Gastrocnemius medialis (tissue), 4 donors: Measurements from ENCODE around the gene ZCCHC14. TPM values are rescaled to one million over a fixed set of nuclear protein-coding genes. Genes with fewer than 3 reads are reported as not detected.
A peak's percentile ranks its signal among the peaks of the same experiment; 100 is the strongest.
"Not testable (repeated sequence)": the region's sequence is repeated elsewhere in the genome, so short reads cannot be mapped to it uniquely, and the experiment has no call there.

Experiments used
- ATAC-seq, 2 donors: fragments of 150-250 bp; one replicate each; pipeline ENCODE4 v1.9.1; 2016
- DNase-seq, 2 donors: peaks; one replicate each; pipeline ENCODE4 v3.0.0-alpha.2; 2019
- H3K27ac ChIP-seq, 4 donors: fragments of 200-600 bp; sonication (generic); 1 replicate in 1 of 4; 2 replicates in 3 of 4; pipeline ENCODE4 v1.5.1; 2016 to 2018; ENCODE audit warnings: mild to moderate bottlenecking in 2 of 4, moderate library complexity in 1 of 4
- H3K27me3 ChIP-seq, 3 donors: fragments of 200-600 bp; sonication (generic) in 2 of 3; 1 replicate in 1 of 3; 2 replicates in 2 of 3; pipeline versions ENCODE4 v1.5.1 to v1.6.0; 2016 to 2019; ENCODE audit warnings: mild to moderate bottlenecking in 1 of 3, moderate library complexity in 1 of 3
- H3K36me3 ChIP-seq, 2 donors: fragments of 200-600 bp; sonication (generic) in 1 of 2; one replicate each; pipeline ENCODE4 v1.5.1; 2017 to 2018
- H3K4me1 ChIP-seq, 2 donors: fragments of 200-600 bp; sonication (generic) in 1 of 2; one replicate each; pipeline ENCODE4 v1.5.1; 2016 to 2017; ENCODE audit warnings: mild to moderate bottlenecking in 2 of 2
- H3K4me3 ChIP-seq, 4 donors: fragments of 200-600 bp; sonication (generic) in 3 of 4; 1 replicate in 1 of 4; 2 replicates in 3 of 4; pipeline ENCODE4 v1.5.1; 2016 to 2019; ENCODE audit warnings: mild to moderate bottlenecking in 2 of 4
- H3K9me3 ChIP-seq, 3 donors: fragments of 200-600 bp; sonication (generic) in 2 of 3; 1 replicate in 1 of 3; 2 replicates in 2 of 3; pipeline ENCODE4 v1.5.1; 2016 to 2019
- POLR2A ChIP-seq, 2 donors: fragments of 450-650 bp; IDR thresholded peaks; one replicate each; pipeline ENCODE4 v1.6.1; 2017; ENCODE audit warnings: antibody characterized with exemption in 2 of 2, mild to moderate bottlenecking in 2 of 2, moderate library complexity in 2 of 2
- in situ Hi-C, 4 donors: fragments of 200-750 bp; cut with MboI; loops; one replicate each; pipeline versions ENCODE4 v1.15.0 to v1.8.0; 2017; ENCODE audit warnings: low sequenced_read_pairs in 4 of 4
- intact Hi-C: fragments of 100-400 bp; cut with DNase I; formaldehyde crosslinking; loops from one replicate; pipeline ENCODE4 v1.15.1; 2023; ENCODE audit warnings: low total_unique reads
- total RNA-seq, 4 donors: library from RNA; depleted of rRNA; stranded (reverse); fragments of >200 nt; gene quantifications; one replicate each; pipeline versions ENCODE4 v1.1.0 to v1.2.3, GENCODE V29; 2016
- TF ChIP-seq, protein P1 (sequence below), 5 experiments: fragments of 450-650 bp in 3 of 5; fragments of 200-600 bp in 2 of 5; sonication (generic) in 2 of 5; IDR thresholded peaks in 4 of 5; conservative IDR thresholded peaks in 1 of 5; 1 replicate in 4 of 5; 2 replicates in 1 of 5; pipeline ENCODE4 v1.5.1; 2016 to 2019; ENCODE audit warnings: antibody characterized with exemption in 5 of 5, mild to moderate bottlenecking in 3 of 5, moderate library complexity in 3 of 5

Gene ZCCHC14
- total RNA-seq, 4 donors from 2014 or later = 8.9 to 10.7 (median 9.3) TPM

DNA sequence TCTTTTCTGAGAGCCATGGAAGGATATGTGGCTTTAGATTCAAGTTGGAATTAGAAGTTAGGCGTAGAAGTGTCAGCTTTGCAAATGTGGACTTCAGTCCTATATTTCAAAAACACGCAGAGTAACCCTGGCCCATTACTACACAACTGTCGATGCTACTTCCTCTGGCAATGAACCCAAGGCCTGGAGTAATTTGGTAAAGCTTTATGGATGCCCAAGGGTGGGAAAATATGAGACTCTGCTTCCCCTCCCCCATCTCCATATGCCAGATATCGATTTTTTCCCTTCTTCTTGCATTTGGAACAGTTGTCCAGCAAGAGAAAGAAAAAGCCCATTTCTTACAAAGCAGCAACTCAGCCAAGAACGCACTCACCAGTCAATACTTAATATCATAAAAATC, 103.6 kb downstream of the ZCCHC14 start:
- TF ChIP-seq POLR2A (IDR thresholded peaks at IDR 0.05) = no peak
- TF ChIP-seq, protein P1, sequence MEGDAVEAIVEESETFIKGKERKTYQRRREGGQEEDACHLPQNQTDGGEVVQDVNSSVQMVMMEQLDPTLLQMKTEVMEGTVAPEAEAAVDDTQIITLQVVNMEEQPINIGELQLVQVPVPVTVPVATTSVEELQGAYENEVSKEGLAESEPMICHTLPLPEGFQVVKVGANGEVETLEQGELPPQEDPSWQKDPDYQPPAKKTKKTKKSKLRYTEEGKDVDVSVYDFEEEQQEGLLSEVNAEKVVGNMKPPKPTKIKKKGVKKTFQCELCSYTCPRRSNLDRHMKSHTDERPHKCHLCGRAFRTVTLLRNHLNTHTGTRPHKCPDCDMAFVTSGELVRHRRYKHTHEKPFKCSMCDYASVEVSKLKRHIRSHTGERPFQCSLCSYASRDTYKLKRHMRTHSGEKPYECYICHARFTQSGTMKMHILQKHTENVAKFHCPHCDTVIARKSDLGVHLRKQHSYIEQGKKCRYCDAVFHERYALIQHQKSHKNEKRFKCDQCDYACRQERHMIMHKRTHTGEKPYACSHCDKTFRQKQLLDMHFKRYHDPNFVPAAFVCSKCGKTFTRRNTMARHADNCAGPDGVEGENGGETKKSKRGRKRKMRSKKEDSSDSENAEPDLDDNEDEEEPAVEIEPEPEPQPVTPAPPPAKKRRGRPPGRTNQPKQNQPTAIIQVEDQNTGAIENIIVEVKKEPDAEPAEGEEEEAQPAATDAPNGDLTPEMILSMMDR (IDR thresholded peaks at IDR 0.05 in 4 of 5, conservative IDR thresholded peaks at IDR 0.05 in 1 of 5) = no peak
- peaks cover 37 to 39% of the 10 kb centered on the region in 2 donors for H3K4me1 ChIP-seq

DNA sequence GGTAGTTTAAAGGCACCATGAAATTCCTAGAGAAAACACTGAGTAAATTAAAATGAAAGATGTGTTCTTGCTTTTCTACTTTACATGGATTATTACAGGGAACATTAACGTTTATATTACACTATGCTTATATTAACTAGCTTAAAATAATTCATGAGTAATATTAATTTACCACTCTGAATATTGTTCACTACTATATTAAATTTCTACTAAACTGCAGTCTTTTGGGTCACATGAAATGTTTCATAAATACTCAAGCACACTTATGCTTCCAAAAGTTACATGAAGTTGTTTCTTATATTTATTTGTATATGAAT, 104.0 kb downstream of the ZCCHC14 start:
- Histone ChIP-seq H3K9me3 (no peaks in the 10 kb centered on the region), H3K36me3 (no peaks in the 10 kb centered on the region), H3K27me3 (no peaks in the 10 kb centered on the region), H3K27ac (peak overlapping the region; percentile 93 to 99 (median 98)), H3K4me3 (peak overlapping the region in 1 of 4 donors; percentile 32), H3K4me1 (peaks cover 32 to 34% of the 10 kb centered on the region in 2 donors)
- no peak for ATAC-seq
- no peak for DNase-seq
- in situ Hi-C loops (loop anchor here in 2 of 4 donors (25.0 kb wide), 2 partner anchors 374 to 826 kb away; partner anchors contain the start of genes FOXC2 (in 1 of the 2), KLHDC4 (in 1 of the 2) and MTHFSD (in 1 of the 2)), intact Hi-C loops (loop anchor here (10.0 kb wide), 1 partner anchor 724 kb away; no protein-coding TSS in a partner anchor)
- TF ChIP-seq, protein P1 (IDR thresholded peaks at IDR 0.05 in 4 of 5, conservative IDR thresholded peaks at IDR 0.05 in 1 of 5) = no peak
- no peak for TF ChIP-seq POLR2A (IDR thresholded peaks at IDR 0.05)

More for the DNA sequence above, 103.6 kb downstream of the ZCCHC14 start:
- ATAC-seq (no peak), DNase-seq (no peak)
- Histone ChIP-seq H3K27ac (peak overlapping the region; percentile 93 to 99 (median 98)), H3K9me3 (no peaks in the 10 kb centered on the region), H3K36me3 (no peaks in the 10 kb centered on the region), H3K4me3 (no peak overlapping the region), H3K27me3 (no peaks in the 10 kb centered on the region)
- intact Hi-C loops = loop anchor here (10.0 kb wide), 1 partner anchor 724 kb away; no protein-coding TSS in a partner anchor
- in situ Hi-C loops = loop anchor here in 2 of 4 donors (25.0 kb wide), 2 partner anchors 373 to 827 kb away; partner anchors contain the start of genes FOXC2 (in 1 of the 2), KLHDC4 (in 1 of the 2) and MTHFSD (in 1 of the 2)

DNA sequence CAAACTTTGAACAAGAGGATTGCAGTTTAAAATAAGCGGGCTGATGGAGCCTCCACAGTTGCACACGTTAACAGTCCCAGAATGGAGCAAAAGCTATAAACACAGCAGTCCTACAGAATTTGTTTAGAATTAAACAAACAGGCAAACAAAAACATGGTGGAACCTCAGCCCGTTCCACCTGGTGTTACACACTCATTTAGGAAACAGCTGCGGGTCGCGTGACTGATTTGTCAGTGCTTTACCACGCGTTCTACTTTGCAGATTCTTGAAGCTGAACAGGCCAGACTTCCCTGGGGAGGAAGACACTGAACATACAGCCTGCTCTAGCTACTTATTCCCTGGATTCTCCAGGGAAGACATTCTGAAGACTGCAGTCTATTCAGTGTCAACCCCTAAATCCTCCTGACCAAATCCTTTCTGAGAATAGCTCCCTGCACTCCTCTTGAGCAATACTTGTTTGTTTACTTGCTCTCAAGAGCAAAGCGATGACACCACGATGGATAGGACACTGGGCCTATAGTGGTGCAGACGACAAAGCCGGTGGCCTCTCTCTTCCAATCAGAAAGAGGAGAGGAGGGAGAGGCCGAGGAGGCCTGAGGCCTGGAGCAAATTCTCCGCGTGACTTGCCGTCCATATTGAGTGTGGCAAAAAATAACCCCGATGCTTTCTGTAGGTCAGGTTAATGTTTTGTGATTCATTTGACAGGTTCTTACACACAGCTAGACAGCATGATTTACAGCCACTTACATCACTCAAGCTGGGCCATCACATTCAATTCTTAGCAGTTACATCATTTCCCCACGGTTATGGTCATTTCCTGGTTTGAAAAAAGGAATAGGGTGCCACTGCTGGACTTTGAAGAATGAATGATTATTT, 104.6 kb downstream of the ZCCHC14 start:
- peak; percentile 98 to 99 for DNase-seq

DNA sequence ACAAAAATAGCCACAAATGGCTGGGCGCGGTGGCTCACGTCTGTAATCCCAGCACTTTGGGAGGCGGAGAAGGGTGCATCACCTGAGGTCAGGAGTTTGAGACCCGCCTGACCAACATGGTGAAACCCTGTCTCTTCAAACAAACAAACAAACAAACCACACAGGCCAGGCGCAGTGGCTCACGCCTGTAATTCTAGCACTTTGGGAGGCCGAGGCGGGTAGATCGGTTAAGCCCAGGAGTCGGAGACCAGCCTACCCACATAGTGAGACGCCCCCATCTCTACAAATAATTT, 108.0 kb downstream of the ZCCHC14 start:
- not testable (repeated sequence) for H3K27me3 ChIP-seq, ATAC-seq, H3K9me3 ChIP-seq, H3K36me3 ChIP-seq, DNase-seq
- peak overlapping the region; percentile 83 to 97 (median 94) for H3K27ac ChIP-seq
- peaks cover 50% of the 10 kb centered on the region in 2 donors for H3K4me1 ChIP-seq
- H3K4me3 ChIP-seq = peak overlapping the region; percentile 70 to 83 (median 80)
- intact Hi-C loops (loop anchor here (10.0 kb wide), 1 partner anchor 720 kb away; no protein-coding TSS in a partner anchor), in situ Hi-C loops (loop anchor here in 2 of 4 donors (25.0 kb wide), 2 partner anchors 377 to 823 kb away; partner anchors contain the start of genes FOXC2 (in 1 of the 2), KLHDC4 (in 1 of the 2) and MTHFSD (in 1 of the 2))

More for the DNA sequence above, 104.6 kb downstream of the ZCCHC14 start:
- Histone ChIP-seq H3K36me3 (no peaks in the 10 kb centered on the region), H3K4me1 (peaks cover 26 to 28% of the 10 kb centered on the region in 2 donors), H3K4me3 (peak overlapping the region; percentile 1 to 32 (median 18)), H3K9me3 (no peaks in the 10 kb centered on the region), H3K27ac (peak overlapping the region; percentile 93 to 99 (median 98)), H3K27me3 (no peaks in the 10 kb centered on the region)
- peak; percentile 74 to 78 for ATAC-seq
- in situ Hi-C loops = loop anchor here in 2 of 4 donors (25.0 kb wide), 2 partner anchors 374 to 826 kb away; partner anchors contain the start of genes FOXC2 (in 1 of the 2), KLHDC4 (in 1 of the 2) and MTHFSD (in 1 of the 2)
- TF ChIP-seq, protein P1 (IDR thresholded peaks at IDR 0.05 in 4 of 5, conservative IDR thresholded peaks at IDR 0.05 in 1 of 5) = no peak
- peak; percentile 40 to 86 for TF ChIP-seq POLR2A (IDR thresholded peaks at IDR 0.05)
- intact Hi-C loops = loop anchor here (10.0 kb wide), 1 partner anchor 723 kb away; no protein-coding TSS in a partner anchor
